ENCODE measurements around the gene NFU1. TPM values are rescaled to one million over a fixed set of nuclear protein-coding genes. Genes with fewer than 3 reads are reported as not detected.

Gene NFU1
- total and polyA plus RNA-seq, 2 experiments from 2014 or later, result 39.9 to 102 TPM

DNA sequence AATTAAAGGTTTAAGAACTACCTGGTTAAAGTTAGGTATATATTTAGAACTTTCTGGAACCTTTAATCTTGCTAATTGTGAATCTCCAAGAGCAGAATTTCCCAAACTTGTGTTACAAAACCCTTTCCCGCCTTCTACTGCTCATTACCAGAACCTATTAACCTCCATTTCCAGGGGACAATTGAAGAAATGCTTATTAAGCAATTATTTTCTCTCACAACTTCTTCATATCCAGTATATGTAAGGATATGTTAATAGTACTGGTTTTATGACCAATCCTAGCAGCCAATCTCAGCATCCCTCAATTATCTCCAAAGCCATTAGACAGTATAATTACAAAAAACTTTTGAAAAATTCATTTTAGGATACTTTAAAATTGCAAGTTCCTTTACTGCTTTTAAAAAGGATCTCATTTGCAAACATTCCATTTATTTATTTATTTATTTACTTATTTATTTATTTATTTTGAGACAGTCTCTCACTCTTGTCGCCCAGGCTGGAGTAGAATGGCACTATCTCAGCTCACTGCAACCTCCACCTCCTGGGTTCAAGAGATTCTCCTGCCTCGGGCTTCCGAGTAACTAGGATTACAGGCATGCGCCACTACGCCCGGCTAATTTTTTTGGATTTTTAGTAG is 53.9 kb downstream of the NFU1 start:
- Histone ChIP-seq H3K4me2 (no peak overlapping the region), H3K27ac (ENCODE audit: low read depth) (no peak overlapping the region), H3K4me3 (no peak overlapping the region), H3K79me2 (replicated peaks; ENCODE audit: insufficient read depth) (peaks cover 83% of the 10 kb centered on the region), H2AFZ (no peak overlapping the region), H3K4me1 (ENCODE audit: insufficient read depth) (peaks cover 22% of the 10 kb centered on the region), H3K36me3 (ENCODE audit: insufficient read depth) (no peaks in the 10 kb centered on the region), H3F3A (replicated peaks; ENCODE audit: low read depth) (no peaks in the 10 kb centered on the region; the same call in 1 of the 2 replicates), H3K27me3 (ENCODE audit: insufficient read depth) (no peaks in the 10 kb centered on the region), H3K9me2 (ENCODE audit: insufficient read depth) (no peaks in the 10 kb centered on the region), H4K20me1 (replicated peaks; ENCODE audit: insufficient read depth) (peaks cover 17% of the 10 kb centered on the region)
- DNase-seq (ENCODE audit: low spot score) (no peak), ATAC-seq (no peak)
- Mint-ChIP-seq H3K4me1 (peaks cover 25% of the 10 kb centered on the region), H3K36me3 (ENCODE audit: low read depth) (no peaks in the 10 kb centered on the region; the same call in 2 of the 3 replicates), H3K4me3 (no peak overlapping the region), H3K27ac (no peak overlapping the region), H3K27me3 (ENCODE audit: insufficient read depth, low read depth, poor library complexity) (no peaks in the 10 kb centered on the region), H3K9me3 (no peaks in the 10 kb centered on the region; the same call in 2 of the 3 replicates)
- TF ChIP-seq, protein P1, sequence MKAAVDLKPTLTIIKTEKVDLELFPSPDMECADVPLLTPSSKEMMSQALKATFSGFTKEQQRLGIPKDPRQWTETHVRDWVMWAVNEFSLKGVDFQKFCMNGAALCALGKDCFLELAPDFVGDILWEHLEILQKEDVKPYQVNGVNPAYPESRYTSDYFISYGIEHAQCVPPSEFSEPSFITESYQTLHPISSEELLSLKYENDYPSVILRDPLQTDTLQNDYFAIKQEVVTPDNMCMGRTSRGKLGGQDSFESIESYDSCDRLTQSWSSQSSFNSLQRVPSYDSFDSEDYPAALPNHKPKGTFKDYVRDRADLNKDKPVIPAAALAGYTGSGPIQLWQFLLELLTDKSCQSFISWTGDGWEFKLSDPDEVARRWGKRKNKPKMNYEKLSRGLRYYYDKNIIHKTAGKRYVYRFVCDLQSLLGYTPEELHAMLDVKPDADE (IDR thresholded peaks at IDR 0.05), result no peak
- TF ChIP-seq, protein P2, sequence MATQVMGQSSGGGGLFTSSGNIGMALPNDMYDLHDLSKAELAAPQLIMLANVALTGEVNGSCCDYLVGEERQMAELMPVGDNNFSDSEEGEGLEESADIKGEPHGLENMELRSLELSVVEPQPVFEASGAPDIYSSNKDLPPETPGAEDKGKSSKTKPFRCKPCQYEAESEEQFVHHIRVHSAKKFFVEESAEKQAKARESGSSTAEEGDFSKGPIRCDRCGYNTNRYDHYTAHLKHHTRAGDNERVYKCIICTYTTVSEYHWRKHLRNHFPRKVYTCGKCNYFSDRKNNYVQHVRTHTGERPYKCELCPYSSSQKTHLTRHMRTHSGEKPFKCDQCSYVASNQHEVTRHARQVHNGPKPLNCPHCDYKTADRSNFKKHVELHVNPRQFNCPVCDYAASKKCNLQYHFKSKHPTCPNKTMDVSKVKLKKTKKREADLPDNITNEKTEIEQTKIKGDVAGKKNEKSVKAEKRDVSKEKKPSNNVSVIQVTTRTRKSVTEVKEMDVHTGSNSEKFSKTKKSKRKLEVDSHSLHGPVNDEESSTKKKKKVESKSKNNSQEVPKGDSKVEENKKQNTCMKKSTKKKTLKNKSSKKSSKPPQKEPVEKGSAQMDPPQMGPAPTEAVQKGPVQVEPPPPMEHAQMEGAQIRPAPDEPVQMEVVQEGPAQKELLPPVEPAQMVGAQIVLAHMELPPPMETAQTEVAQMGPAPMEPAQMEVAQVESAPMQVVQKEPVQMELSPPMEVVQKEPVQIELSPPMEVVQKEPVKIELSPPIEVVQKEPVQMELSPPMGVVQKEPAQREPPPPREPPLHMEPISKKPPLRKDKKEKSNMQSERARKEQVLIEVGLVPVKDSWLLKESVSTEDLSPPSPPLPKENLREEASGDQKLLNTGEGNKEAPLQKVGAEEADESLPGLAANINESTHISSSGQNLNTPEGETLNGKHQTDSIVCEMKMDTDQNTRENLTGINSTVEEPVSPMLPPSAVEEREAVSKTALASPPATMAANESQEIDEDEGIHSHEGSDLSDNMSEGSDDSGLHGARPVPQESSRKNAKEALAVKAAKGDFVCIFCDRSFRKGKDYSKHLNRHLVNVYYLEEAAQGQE (IDR thresholded peaks at IDR 0.05; ENCODE audit: unreplicated experiment), result no peak
- no peak for TF ChIP-seq CREB1 (CRISPR knock-in tag; IDR thresholded peaks at IDR 0.05; ENCODE audit: low read depth)
- no peak for TF ChIP-seq POLR2AphosphoS5 (IDR thresholded peaks at IDR 0.05; ENCODE audit: low read depth)
- TF ChIP-seq, protein P3, sequence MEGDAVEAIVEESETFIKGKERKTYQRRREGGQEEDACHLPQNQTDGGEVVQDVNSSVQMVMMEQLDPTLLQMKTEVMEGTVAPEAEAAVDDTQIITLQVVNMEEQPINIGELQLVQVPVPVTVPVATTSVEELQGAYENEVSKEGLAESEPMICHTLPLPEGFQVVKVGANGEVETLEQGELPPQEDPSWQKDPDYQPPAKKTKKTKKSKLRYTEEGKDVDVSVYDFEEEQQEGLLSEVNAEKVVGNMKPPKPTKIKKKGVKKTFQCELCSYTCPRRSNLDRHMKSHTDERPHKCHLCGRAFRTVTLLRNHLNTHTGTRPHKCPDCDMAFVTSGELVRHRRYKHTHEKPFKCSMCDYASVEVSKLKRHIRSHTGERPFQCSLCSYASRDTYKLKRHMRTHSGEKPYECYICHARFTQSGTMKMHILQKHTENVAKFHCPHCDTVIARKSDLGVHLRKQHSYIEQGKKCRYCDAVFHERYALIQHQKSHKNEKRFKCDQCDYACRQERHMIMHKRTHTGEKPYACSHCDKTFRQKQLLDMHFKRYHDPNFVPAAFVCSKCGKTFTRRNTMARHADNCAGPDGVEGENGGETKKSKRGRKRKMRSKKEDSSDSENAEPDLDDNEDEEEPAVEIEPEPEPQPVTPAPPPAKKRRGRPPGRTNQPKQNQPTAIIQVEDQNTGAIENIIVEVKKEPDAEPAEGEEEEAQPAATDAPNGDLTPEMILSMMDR (conservative IDR thresholded peaks at IDR 0.05; ENCODE audit: low read depth in 2 of 2), result no peak
- no peak for TF ChIP-seq STAT1 (IDR thresholded peaks at IDR 0.05; ENCODE audit: unreplicated experiment)
- no peak for TF ChIP-seq EZH2 (IDR thresholded peaks at IDR 0.05; ENCODE audit: low read depth, unreplicated experiment)
- no peak for TF ChIP-seq ZNF331 (CRISPR knock-in tag; IDR thresholded peaks at IDR 0.05; ENCODE audit: low read depth)
- TF ChIP-seq JUNB (IDR thresholded peaks at IDR 0.05; ENCODE audit: unreplicated experiment), result no peak
- TF ChIP-seq ZNF114 (CRISPR knock-in tag; IDR thresholded peaks at IDR 0.05), result no peak
- TF ChIP-seq, protein P4, sequence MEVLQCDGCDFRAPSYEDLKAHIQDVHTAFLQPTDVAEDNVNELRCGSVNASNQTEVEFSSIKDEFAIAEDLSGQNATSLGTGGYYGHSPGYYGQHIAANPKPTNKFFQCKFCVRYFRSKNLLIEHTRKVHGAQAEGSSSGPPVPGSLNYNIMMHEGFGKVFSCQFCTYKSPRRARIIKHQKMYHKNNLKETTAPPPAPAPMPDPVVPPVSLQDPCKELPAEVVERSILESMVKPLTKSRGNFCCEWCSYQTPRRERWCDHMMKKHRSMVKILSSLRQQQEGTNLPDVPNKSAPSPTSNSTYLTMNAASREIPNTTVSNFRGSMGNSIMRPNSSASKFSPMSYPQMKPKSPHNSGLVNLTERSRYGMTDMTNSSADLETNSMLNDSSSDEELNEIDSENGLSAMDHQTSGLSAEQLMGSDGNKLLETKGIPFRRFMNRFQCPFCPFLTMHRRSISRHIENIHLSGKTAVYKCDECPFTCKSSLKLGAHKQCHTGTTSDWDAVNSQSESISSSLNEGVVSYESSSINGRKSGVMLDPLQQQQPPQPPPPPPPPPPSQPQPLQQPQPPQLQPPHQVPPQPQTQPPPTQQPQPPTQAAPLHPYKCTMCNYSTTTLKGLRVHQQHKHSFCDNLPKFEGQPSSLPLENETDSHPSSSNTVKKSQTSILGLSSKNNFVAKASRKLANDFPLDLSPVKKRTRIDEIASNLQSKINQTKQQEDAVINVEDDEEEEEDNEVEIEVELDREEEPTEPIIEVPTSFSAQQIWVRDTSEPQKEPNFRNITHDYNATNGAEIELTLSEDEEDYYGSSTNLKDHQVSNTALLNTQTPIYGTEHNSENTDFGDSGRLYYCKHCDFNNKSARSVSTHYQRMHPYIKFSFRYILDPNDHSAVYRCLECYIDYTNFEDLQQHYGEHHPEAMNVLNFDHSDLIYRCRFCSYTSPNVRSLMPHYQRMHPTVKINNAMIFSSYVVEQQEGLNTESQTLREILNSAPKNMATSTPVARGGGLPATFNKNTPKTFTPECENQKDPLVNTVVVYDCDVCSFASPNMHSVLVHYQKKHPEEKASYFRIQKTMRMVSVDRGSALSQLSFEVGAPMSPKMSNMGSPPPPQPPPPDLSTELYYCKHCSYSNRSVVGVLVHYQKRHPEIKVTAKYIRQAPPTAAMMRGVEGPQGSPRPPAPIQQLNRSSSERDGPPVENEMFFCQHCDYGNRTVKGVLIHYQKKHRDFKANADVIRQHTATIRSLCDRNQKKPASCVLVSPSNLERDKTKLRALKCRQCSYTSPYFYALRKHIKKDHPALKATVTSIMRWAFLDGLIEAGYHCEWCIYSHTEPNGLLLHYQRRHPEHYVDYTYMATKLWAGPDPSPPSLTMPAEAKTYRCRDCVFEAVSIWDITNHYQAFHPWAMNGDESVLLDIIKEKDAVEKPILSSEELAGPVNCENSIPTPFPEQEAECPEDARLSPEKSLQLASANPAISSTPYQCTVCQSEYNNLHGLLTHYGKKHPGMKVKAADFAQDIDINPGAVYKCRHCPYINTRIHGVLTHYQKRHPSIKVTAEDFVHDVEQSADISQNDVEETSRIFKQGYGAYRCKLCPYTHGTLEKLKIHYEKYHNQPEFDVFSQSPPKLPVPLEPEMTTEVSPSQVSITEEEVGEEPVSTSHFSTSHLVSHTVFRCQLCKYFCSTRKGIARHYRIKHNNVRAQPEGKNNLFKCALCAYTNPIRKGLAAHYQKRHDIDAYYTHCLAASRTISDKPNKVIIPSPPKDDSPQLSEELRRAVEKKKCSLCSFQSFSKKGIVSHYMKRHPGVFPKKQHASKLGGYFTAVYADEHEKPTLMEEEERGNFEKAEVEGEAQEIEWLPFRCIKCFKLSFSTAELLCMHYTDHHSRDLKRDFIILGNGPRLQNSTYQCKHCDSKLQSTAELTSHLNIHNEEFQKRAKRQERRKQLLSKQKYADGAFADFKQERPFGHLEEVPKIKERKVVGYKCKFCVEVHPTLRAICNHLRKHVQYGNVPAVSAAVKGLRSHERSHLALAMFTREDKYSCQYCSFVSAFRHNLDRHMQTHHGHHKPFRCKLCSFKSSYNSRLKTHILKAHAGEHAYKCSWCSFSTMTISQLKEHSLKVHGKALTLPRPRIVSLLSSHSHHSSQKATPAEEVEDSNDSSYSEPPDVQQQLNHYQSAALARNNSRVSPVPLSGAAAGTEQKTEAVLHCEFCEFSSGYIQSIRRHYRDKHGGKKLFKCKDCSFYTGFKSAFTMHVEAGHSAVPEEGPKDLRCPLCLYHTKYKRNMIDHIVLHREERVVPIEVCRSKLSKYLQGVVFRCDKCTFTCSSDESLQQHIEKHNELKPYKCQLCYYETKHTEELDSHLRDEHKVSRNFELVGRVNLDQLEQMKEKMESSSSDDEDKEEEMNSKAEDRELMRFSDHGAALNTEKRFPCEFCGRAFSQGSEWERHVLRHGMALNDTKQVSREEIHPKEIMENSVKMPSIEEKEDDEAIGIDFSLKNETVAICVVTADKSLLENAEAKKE (CRISPR knock-in tag; IDR thresholded peaks at IDR 0.05), result no peak
- TF ChIP-seq NANOG (IDR thresholded peaks at IDR 0.05; ENCODE audit: borderline replicate concordance), result no peak
- TF ChIP-seq EZH2phosphoT487 (IDR thresholded peaks at IDR 0.05; ENCODE audit: unreplicated experiment), result no peak

Data from GM23338 (cell line).